Activated naive CD8-positive, alpha-beta T cell treated with anti-CD3 and anti-CD28 coated beads for 36 hours (primary cell): ENCODE measurements around the gene SLX4IP. TPM values are rescaled to one million over a fixed set of nuclear protein-coding genes. Genes with fewer than 3 reads are reported as not detected.
"Not testable (repeated sequence)": the region's sequence is repeated elsewhere in the genome, so short reads cannot be mapped to it uniquely, and the experiment has no call there.

Experiments
- DNase-seq: peaks from one replicate; pipeline ENCODE4 v3.0.0; 2021
- H3K27ac Mint-ChIP-seq: one replicate; pipeline ENCODE4 v1.8.0; 2022; ENCODE audit warnings: mild to moderate bottlenecking, moderate library complexity, mixed read lengths
- H3K27me3 Mint-ChIP-seq: one replicate; pipeline ENCODE4 v1.8.0; 2022; ENCODE audit warnings: mild to moderate bottlenecking, mixed read lengths
- H3K36me3 Mint-ChIP-seq: one replicate; pipeline ENCODE4 v1.8.0; 2021; ENCODE audit warnings: mild to moderate bottlenecking, mixed read lengths
- H3K4me1 Mint-ChIP-seq: one replicate; pipeline ENCODE4 v1.8.0; 2021; ENCODE audit warnings: mixed read lengths
- H3K4me3 Mint-ChIP-seq: one replicate; pipeline ENCODE4 v1.8.0; 2022; ENCODE audit warnings: mild to moderate bottlenecking, moderate library complexity, mixed read lengths
- H3K9me3 Mint-ChIP-seq: one replicate; pipeline ENCODE4 v1.8.0; 2022; ENCODE audit warnings: mixed read lengths
- total RNA-seq, 2 experiments: library from RNA; stranded (reverse); gene quantifications; one replicate each; pipeline ENCODE4 v1.2.3, GENCODE V29; 2021

The SLX4IP gene
- total RNA-seq, 2 experiments from 2014 or later = 7.4 to 7.9 TPM

DNA sequence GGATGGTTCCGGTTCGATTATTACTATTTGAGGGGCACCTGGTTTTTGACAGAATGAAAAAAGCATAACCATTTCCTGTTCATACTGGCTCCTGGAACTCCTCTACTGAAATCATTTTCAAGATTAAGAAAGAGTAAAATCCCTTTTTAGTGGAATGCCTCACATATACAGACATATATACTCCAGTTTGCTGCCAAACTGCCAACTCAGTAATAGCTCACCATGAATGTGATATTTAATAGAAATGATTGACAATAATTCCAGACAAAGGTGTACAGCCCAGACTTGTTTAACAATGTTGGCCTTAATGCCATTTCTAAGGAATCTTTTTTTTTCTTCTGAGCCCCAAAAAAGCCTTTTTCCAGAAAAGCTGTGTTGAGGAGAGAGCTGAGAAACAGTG, 145.6 kb downstream of the SLX4IP start:
- DNase-seq = no peak
- Mint-ChIP-seq H3K27ac (no peak overlapping the region), H3K9me3 (no peaks in the 10 kb centered on the region), H3K27me3 (no peaks in the 10 kb centered on the region), H3K4me3 (no peak overlapping the region), H3K4me1 (peaks cover 10% of the 10 kb centered on the region), H3K36me3 (peaks cover 10% of the 10 kb centered on the region)

DNA sequence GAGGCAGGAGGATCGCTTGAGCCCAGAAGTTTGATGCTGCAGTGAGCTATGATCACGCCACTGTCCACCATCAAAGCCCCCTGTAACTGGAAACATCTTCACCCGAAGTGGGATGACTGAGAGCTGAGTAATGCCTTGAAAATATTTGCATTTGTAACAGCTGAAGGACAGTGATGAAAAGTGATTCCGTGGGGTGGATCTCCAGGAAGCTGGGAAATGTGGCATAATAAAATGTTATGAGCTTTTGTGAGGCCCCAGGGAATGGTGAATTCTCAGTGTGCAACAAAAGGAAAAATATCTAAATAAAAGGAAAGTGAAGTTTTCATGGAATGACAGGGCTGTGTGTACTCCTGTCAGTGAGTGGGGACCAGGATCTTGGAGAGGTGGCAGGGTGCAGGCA, 146.7 kb downstream of the SLX4IP start:
- no peaks in the 10 kb centered on the region for H3K27me3 Mint-ChIP-seq
- H3K36me3 Mint-ChIP-seq = peaks cover 15% of the 10 kb centered on the region
- peaks cover 2% of the 10 kb centered on the region for H3K9me3 Mint-ChIP-seq
- H3K4me1 Mint-ChIP-seq = peaks cover 10% of the 10 kb centered on the region
- no peak for DNase-seq
- H3K27ac Mint-ChIP-seq = no peak overlapping the region
- no peak overlapping the region for H3K4me3 Mint-ChIP-seq

DNA sequence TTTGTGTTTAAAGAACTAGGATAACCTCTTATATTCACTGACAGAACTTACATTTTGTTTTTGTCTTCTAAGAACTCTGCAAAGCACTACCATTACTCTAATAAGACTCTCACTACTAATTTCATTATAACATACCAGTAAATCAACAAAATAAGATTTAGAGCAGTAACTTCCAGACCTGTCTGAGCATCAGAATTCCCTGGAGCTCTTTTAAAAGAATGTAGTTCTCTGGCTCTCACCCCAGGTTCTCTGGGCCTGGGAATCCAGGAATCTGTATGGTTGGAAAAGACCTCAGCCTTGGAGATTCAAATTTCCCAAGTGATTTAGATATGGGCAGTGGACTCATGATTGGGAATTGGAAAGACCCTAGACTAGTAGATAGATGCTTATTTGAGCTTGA, 149.3 kb downstream of the SLX4IP start:
- Mint-ChIP-seq H3K9me3 (peaks cover 2% of the 10 kb centered on the region), H3K36me3 (peaks cover 15% of the 10 kb centered on the region), H3K4me1 (no peaks in the 10 kb centered on the region), H3K27ac (no peak overlapping the region), H3K27me3 (no peaks in the 10 kb centered on the region), H3K4me3 (no peak overlapping the region)
- no peak for DNase-seq

DNA sequence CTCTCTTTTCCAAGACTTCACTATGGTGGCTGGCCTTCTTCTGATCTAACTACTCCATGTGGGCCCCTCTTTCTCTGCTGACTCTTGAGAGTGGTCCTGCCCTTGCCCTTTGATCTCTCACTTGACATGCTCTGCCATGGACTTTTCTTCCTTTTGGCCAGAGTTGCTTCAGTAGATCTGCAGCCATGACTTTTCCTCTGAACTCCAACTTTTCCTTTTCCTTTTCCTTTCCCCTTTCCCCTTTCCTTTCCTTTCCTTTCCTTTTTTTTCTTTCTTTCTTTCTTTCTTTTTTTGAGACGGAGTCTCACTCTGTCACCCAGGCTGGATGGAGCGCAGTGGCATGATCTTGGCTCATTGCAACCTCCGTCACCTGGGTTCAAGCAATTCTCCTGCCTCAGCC, 150.2 kb downstream of the SLX4IP start:
- Mint-ChIP-seq H3K36me3 (peaks cover 15% of the 10 kb centered on the region), H3K27ac (no peak overlapping the region), H3K4me3 (no peak overlapping the region), H3K9me3 (peaks cover 2% of the 10 kb centered on the region), H3K4me1 (no peaks in the 10 kb centered on the region), H3K27me3 (no peaks in the 10 kb centered on the region)
- DNase-seq = no peak

DNA sequence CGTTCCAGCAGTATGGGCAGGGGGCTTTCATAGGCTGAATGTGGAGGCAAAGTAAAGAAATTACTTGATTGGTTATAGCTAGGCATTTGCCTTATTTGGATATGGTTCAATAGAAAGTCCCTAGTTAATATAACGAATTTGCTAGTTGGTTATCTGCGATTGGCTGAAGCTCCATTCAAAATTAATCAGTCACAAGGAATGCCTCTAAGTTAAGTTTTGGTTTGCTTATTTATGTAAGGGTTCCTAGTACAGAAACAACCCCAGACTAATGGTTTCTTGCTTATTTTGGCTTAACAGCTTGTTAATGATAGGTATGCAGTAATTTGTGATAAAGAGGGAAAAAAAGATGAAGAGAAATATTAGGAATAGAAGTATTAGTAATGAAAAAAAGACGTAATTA, 151.2 kb downstream of the SLX4IP start:
- Mint-ChIP-seq H3K4me1 (no peaks in the 10 kb centered on the region), H3K27ac (no peak overlapping the region), H3K27me3 (no peaks in the 10 kb centered on the region), H3K36me3 (peaks cover 10% of the 10 kb centered on the region), H3K4me3 (no peak overlapping the region), H3K9me3 (peaks cover 2% of the 10 kb centered on the region)
- DNase-seq = no peak

DNA sequence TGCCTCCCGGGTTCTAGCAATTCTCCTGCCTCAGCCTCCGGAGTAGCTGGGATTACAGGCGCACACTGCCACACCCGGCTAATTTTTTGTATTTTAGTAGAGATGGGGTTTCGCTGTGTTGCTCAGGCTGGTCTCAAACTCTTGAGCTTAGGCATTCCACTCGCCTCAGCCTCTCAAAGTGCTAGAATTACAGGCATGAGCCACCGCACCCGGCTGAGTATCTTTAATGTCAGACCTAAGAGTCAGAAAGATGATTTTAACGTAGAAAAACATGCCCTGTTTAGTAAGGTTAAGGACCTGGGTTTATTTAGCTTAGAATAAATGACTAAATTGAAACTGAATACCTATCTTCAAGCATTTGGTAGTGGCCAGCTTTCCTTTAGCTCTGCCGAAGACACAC, 155.3 kb downstream of the SLX4IP start:
- not testable (repeated sequence) for DNase-seq, H3K4me1 Mint-ChIP-seq, H3K27me3 Mint-ChIP-seq, H3K27ac Mint-ChIP-seq, H3K9me3 Mint-ChIP-seq, H3K4me3 Mint-ChIP-seq, H3K36me3 Mint-ChIP-seq

DNA sequence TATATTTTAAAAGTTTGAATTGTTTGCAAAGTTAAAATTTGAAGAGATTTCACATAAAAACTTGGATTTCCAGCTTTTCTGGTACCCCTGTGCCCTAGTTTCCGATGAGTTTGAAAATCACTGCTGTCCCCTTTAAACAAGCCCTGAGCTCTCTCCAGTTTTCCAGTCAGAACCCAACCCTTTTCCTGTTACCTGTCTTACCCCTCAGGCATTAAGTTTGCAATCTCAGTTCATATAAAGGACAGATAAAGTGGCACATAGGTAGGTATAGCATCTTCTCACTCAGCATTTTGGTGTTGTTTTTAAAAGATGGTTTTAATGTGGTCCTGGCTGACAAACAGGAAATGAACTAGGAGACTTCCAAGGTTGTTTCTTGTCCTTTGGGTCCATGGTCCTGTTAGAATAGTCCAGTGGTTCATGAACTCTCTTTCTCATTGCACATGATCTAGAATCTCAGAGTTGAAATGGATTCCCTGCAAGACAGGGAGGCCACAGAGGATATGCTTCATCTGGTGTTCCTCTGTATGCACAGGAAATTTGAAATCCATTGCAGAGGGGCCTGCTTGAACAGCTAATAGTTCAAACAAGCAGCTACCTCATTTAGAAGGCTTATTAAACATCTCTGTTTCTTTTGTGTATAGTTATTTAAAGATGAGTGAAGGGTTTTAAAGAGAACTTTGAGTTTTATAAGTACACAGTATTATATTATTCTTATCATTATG, 156.0 kb downstream of the SLX4IP start:
- DNase-seq = no peak
- no peak overlapping the region for H3K27ac Mint-ChIP-seq
- peaks cover 2% of the 10 kb centered on the region for H3K36me3 Mint-ChIP-seq
- H3K4me1 Mint-ChIP-seq = no peaks in the 10 kb centered on the region
- no peaks in the 10 kb centered on the region for H3K27me3 Mint-ChIP-seq
- no peak overlapping the region for H3K4me3 Mint-ChIP-seq
- no peaks in the 10 kb centered on the region for H3K9me3 Mint-ChIP-seq

DNA sequence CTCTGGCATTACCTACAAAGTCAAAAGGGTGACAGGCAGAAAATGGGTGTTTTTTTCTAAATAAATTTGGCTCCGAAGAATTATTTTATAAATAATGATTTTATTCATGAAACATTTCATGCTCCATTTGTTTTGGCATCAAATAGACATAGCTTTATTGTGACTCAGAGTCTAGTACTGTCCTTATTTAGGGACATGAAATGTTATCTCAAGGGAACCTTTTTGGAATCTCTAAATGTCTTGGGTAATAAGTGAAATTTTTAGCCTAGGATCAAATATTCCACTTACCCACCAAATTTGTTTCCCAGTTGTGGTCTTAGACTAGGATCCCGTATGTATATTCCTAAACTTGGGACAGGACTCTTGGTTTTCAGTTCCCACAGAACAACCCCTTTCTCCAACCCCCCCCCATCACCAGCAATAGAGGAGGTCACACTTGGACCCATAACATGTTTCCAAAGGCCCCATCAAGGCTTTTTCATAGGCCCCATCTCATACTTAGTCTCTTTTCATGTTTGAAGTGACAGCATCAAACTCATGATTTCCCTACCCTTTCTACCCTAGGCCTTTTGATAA, 156.9 kb downstream of the SLX4IP start:
- H3K36me3 Mint-ChIP-seq = no peaks in the 10 kb centered on the region
- no peak for DNase-seq
- no peaks in the 10 kb centered on the region for H3K4me1 Mint-ChIP-seq

DNA sequence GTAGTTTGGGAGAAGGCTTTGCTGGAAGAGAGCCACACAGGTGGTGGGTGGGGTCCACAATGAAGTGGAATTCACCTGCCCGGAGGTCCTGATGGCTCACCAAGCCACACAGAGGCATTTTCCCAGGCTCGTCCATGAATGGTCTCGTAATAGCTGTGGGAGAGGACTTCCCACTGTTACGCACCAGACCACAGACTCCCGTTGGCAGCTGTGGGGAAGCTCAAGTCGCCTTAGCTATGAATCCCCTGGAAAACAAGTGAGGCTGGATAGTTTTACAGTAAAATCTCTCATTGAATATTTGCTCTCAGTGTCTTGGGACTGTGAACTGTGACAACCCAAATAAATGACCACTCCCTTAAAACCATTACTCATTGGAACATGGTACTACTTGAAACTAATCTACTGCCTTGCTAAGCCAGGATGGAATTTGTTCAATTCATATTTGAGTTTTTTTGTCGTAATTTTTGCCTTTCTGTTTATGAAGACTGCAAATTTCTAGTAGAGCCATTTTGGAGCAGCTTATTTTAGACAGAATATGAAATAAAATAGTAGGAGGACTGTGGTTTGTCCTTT, 159.3 kb downstream of the SLX4IP start:
- H3K9me3 Mint-ChIP-seq = no peaks in the 10 kb centered on the region
- H3K27me3 Mint-ChIP-seq = no peaks in the 10 kb centered on the region
- H3K4me3 Mint-ChIP-seq = no peak overlapping the region
- no peak overlapping the region for H3K27ac Mint-ChIP-seq
- no peak for DNase-seq
- peaks cover 3% of the 10 kb centered on the region for H3K36me3 Mint-ChIP-seq
- H3K4me1 Mint-ChIP-seq = peaks cover 5% of the 10 kb centered on the region

More for the DNA sequence above, 156.9 kb downstream of the SLX4IP start:
- Mint-ChIP-seq H3K27ac (no peak overlapping the region), H3K27me3 (no peaks in the 10 kb centered on the region), H3K4me3 (no peak overlapping the region), H3K9me3 (no peaks in the 10 kb centered on the region)

DNA sequence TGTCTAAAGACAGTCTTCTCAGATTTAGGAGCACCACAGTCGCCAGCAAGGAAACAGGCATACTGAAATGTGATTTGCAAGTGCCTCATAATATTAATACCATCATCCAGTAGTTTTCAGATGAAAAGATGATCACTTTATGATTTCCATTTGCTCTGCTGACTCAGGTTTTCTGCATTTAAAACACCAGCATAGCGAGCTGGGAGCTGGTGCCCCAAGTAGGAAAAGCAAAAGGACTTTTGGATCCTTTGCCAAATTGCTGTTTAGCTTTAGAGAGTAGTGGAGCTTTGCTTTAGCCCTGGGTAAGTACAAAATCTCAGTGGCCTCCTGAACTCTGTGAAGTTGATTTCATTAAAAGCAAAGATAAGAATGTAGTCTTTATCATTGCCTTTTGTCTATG, 160.2 kb downstream of the SLX4IP start:
- no peaks in the 10 kb centered on the region for H3K9me3 Mint-ChIP-seq
- H3K36me3 Mint-ChIP-seq = peaks cover 4% of the 10 kb centered on the region
- no peaks in the 10 kb centered on the region for H3K27me3 Mint-ChIP-seq
- peaks cover 5% of the 10 kb centered on the region for H3K4me1 Mint-ChIP-seq
- H3K27ac Mint-ChIP-seq = no peak overlapping the region
- no peak overlapping the region for H3K4me3 Mint-ChIP-seq
- DNase-seq = no peak

DNA sequence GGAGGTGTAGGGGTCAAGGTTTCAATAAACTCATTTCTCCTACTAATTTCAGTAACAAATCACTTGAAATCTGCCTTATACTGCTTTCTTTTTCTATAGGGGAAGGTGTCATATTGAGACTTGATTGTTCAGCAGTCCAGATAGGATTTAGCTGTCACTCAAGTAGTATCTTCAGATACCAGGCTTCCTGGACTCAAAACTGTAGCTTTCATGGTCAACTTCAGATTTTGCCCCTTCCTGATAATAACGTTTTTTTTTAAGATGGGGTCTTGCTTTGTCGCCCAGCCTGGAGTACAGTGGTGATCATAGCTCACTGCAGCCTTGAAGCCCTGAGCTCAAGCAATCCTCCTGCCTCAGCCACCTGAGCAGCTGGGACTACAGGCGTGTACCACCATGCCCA, 160.9 kb downstream of the SLX4IP start:
- H3K4me3 Mint-ChIP-seq = no peak overlapping the region
- no peaks in the 10 kb centered on the region for H3K9me3 Mint-ChIP-seq
- H3K4me1 Mint-ChIP-seq = peaks cover 5% of the 10 kb centered on the region
- H3K27ac Mint-ChIP-seq = no peak overlapping the region
- no peaks in the 10 kb centered on the region for H3K27me3 Mint-ChIP-seq
- peaks cover 11% of the 10 kb centered on the region for H3K36me3 Mint-ChIP-seq
- no peak for DNase-seq

DNA sequence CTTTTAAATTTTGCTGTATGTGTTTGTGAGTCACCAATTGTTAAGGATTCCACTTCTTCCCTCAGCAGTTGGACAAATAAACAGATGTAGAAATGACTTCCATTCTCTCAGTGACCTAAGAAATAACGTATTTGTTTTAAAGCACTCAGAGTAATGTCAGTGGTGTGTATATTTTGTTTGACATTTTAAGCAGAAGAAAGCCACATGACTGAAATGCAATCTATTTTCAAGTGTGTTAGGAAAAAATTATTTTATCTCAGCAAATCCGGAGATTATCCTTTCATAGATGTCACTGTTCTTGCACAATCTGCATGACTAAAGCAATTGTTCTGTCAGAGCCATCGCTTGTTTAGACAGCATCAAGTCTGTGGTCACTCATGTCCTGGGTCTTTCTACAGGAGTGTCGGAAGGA, 161.6 kb downstream of the SLX4IP start:
- Mint-ChIP-seq H3K36me3 (peaks cover 11% of the 10 kb centered on the region), H3K4me1 (peaks cover 5% of the 10 kb centered on the region), H3K9me3 (no peaks in the 10 kb centered on the region), H3K27me3 (no peaks in the 10 kb centered on the region), H3K4me3 (no peak overlapping the region), H3K27ac (no peak overlapping the region)
- no peak for DNase-seq

DNA sequence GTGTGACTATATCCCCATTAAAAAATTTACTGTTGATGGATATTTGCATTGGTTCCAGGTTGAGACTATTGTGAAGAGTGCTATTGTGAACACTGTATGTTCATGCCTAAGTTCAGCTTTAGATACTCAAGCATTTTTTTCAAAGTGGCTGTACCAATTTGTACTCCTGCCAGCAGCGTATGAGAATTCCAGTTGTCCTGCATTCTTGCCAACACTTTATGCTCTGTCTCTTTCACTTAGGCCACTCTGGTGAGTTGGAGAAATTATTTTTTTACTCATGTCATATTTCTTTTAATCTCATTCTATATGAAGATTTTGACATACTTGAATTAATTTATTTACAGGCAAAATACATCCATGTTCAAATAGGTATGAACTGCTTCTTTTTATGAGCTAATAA, 162.5 kb downstream of the SLX4IP start:
- Mint-ChIP-seq H3K9me3 (no peaks in the 10 kb centered on the region), H3K36me3 (peaks cover 14% of the 10 kb centered on the region), H3K27me3 (no peaks in the 10 kb centered on the region), H3K27ac (no peak overlapping the region), H3K4me1 (peaks cover 5% of the 10 kb centered on the region), H3K4me3 (no peak overlapping the region)
- DNase-seq = no peak

DNA sequence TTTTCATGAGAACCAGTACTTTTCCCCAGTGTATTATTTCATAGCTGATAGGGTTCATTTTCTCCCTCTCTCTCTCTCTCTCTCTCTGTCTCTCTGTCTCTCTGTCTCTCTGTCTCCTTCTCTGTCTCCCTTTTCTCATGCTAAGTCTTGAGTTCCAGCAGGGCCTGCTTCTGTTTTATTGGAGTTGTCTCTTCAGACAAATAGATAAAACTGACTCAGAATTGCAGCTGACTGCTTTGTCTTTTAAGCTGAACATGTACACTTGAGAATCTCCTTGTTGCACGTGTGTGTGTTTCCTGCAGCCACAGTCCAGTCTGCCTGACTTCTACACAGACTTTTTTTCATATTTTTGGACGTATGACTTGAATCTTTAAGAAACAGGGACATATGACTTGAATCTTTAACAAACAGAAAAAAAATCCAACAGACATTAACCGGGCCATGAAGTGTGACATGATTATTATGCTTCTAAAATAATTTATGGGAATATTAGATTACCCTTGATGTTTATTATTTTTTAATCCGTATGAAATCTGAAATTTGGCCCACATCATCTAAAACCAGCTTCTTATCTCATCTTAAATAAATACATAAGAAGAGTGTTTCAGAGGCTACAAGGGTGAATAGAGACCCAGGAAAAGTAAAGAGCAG, 167.2 kb downstream of the SLX4IP start:
- Mint-ChIP-seq H3K27me3 (no peaks in the 10 kb centered on the region), H3K9me3 (no peaks in the 10 kb centered on the region), H3K4me1 (peaks cover 14% of the 10 kb centered on the region), H3K36me3 (peaks cover 31% of the 10 kb centered on the region), H3K27ac (no peak overlapping the region), H3K4me3 (no peak overlapping the region)
- no peak for DNase-seq

DNA sequence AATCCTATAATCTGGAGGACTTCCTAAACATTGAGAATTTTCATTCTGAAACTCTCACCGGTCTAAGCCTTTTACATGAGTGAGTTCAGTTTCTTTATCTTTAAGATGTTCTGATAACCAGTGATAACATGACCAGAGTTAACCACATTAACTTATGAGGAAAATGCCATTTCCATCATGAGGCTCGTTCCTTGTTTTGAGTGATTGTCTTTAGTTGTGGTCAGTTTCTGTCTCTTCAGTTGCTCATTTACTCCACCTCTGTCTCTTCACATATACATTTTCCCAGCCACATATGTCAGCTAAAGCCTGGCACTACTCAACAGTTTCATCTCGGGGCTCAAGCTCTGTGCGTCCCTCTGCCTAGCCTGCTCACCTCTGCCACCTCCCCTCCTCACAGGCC, 168.3 kb downstream of the SLX4IP start:
- H3K27ac Mint-ChIP-seq = no peak overlapping the region
- H3K4me3 Mint-ChIP-seq = no peak overlapping the region
- no peak for DNase-seq
- no peaks in the 10 kb centered on the region for H3K27me3 Mint-ChIP-seq
- no peaks in the 10 kb centered on the region for H3K9me3 Mint-ChIP-seq
- peaks cover 31% of the 10 kb centered on the region for H3K36me3 Mint-ChIP-seq
- H3K4me1 Mint-ChIP-seq = peaks cover 14% of the 10 kb centered on the region
